Retinal pigment epithelial cell (primary cell): ENCODE measurements around the gene IL1RN.

ENCODE experiments used
- DNase-seq: peaks from one replicate; pipeline ENCODE4 v3.0.0-alpha.2; 2010; ENCODE audit warnings: low read depth
- H3K4me3 ChIP-seq: 2 replicates; pipeline ENCODE4 v1.5.1; 2011; ENCODE audit warnings: mild to moderate bottlenecking, low read length, control low read depth, moderate library complexity
- CTCF ChIP-seq: conservative IDR thresholded peaks from 2 replicates; pipeline ENCODE4 v1.5.1; 2011; ENCODE audit warnings: low read depth, low read length, control low read depth, inconsistent platforms

Gene IL1RN

GRCh38 chr2:113129519-113130078 lies 2.2 kb downstream of the IL1RN start:
- no peak for TF ChIP-seq CTCF
- no peak overlapping the region for H3K4me3 ChIP-seq
- no peak for DNase-seq

- no peak overlapping the region for H3K4me3 ChIP-seq
- TF ChIP-seq CTCF, result no peak
- DNase-seq, result no peak
These were observed 4.2 kb downstream of the IL1RN start for GRCh38 chr2:113131352-113132185.

- no peak for DNase-seq
- no peak for TF ChIP-seq CTCF
- H3K4me3 ChIP-seq, result no peak overlapping the region
These were observed 5.1 kb downstream of the IL1RN start for GRCh38 chr2:113132414-113133021.

- H3K4me3 ChIP-seq, result no peak overlapping the region
- TF ChIP-seq CTCF, result no peak
- DNase-seq, result no peak
These were observed 6.6 kb downstream of the IL1RN start for GRCh38 chr2:113133704-113134598.

GRCh38 chr2:113134717-113135116 lies 7.3 kb downstream of the IL1RN start:
- no peak overlapping the region for H3K4me3 ChIP-seq
- no peak for DNase-seq
- no peak for TF ChIP-seq CTCF

GRCh38 chr2:113135317-113135716 lies 7.9 kb downstream of the IL1RN start:
- no peak for DNase-seq
- TF ChIP-seq CTCF, result no peak
- H3K4me3 ChIP-seq, result no peak overlapping the region
